GM12864 (cell line): ENCODE data around the gene GJB6.

Experiments
- DNase-seq: peaks from one replicate; pipeline ENCODE4 v3.0.0-alpha.2; 2011; ENCODE audit warnings: low read depth
- H3K4me3 ChIP-seq: 2 replicates; pipeline ENCODE4 v1.5.1; 2011; ENCODE audit warnings: mild to moderate bottlenecking, low read depth, low read length, control low read depth
- TF ChIP-seq, protein P1 (sequence below): IDR thresholded peaks from 2 replicates; pipeline ENCODE4 v1.5.1; 2011; ENCODE audit warnings: low read depth, mild to moderate bottlenecking, moderate library complexity, low read length, control low read depth, inconsistent platforms; ENCODE audit errors: missing control alignments

Gene GJB6

DNA sequence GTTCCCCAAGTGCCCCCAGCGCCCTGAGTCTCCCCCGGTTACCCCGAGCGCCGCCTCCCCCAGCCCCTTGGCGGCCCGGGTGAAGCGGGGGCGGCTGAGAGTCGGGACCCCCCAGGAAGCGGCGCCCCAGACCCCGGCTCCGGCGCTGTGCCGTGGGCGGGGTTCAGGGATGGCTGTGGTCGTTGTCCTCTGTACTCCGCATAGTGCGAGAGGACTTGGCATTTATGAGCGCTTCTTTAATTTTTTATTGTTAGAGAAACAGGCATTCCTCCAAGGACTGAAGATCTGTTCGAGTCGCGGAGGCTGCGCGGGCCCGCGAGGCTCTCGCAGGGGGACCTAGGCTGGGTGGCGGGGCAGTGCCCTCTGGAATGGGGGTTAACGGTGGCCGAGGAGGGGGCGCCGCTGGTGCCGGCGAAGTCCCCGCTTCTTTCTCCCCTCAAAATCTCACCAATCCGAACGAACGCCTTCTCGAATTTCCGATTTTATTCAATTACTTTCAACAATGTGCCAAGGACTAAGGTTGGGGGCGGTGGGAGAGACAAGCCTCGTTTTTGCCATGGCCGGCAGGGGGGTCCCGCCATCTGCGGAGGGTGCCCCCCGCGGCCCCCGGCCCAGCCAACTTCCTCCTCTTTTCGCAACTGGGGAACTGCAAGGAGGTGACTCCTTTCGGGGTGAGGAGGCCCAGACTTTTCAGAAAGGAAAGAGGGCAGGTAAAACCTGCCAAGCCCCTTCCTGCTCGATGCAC is 38.8 kb downstream of the GJB6 start:
- TF ChIP-seq, protein P1, sequence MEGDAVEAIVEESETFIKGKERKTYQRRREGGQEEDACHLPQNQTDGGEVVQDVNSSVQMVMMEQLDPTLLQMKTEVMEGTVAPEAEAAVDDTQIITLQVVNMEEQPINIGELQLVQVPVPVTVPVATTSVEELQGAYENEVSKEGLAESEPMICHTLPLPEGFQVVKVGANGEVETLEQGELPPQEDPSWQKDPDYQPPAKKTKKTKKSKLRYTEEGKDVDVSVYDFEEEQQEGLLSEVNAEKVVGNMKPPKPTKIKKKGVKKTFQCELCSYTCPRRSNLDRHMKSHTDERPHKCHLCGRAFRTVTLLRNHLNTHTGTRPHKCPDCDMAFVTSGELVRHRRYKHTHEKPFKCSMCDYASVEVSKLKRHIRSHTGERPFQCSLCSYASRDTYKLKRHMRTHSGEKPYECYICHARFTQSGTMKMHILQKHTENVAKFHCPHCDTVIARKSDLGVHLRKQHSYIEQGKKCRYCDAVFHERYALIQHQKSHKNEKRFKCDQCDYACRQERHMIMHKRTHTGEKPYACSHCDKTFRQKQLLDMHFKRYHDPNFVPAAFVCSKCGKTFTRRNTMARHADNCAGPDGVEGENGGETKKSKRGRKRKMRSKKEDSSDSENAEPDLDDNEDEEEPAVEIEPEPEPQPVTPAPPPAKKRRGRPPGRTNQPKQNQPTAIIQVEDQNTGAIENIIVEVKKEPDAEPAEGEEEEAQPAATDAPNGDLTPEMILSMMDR = no peak
- H3K4me3 ChIP-seq = peak overlapping the region; percentile 38
- DNase-seq = no peak

DNA sequence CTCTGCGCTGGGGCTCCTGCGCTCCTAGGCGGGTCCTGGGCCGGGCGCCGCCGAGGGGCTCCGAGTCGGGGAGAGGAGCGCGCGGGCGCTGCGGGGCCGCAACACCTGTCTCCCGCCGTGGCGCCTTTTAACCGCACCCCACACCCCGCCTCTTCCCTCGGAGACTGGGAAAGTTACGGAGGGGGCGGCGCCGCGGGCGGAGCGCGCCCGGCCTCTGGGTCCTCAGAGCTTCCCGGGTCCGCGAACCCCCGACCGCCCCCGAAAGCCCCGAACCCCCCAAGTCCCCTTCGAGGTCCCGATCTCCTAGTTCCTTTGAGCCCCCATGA is 39.3 kb downstream of the GJB6 start, which contains the start of gene GJB2:
TSS of gene GJB2 (minus strand) at position 103 of the 326 bp plus-strand sequence. CDS start 3,357 bp downstream, outside the sequence.
- DNase-seq = no peak
- H3K4me3 ChIP-seq = peak within 1 kb of the TSS; percentile 38
- TF ChIP-seq, protein P1 = no peak

DNA sequence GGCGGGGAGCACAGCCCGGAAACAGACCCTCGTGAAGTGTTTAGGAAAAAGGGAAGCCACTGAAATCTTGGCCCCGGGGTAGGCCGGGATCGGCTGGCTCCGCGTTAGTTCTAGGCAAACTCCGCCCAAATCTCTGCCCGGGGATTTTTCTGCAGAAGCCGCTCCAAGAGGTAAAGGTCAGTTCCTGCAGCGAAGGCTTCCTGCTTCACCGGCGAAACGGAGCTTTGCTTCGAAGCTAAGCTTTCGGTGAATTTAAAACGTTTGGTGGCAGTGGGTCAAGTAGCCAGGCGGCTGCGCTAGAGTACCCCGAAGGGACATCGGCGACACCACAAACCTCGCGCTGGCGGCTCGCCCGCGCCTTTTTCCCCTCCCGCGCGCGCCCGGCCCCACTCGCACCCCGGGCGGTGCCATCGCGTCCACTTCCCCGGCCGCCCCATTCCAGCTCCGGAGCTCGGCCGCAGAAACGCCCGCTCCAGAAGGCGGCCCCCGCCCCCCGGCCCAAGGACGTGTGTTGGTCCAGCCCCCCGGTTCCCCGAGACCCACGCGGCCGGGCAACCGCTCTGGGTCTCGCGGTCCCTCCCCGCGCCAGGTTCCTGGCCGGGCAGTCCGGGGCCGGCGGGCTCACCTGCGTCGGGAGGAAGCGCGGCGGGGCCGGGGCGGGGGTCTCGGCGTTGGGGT is 39.8 kb downstream of the GJB6 start:
- TF ChIP-seq, protein P1 = peak; percentile 14
- DNase-seq = no peak
- H3K4me3 ChIP-seq = peak overlapping the region; percentile 38

DNA sequence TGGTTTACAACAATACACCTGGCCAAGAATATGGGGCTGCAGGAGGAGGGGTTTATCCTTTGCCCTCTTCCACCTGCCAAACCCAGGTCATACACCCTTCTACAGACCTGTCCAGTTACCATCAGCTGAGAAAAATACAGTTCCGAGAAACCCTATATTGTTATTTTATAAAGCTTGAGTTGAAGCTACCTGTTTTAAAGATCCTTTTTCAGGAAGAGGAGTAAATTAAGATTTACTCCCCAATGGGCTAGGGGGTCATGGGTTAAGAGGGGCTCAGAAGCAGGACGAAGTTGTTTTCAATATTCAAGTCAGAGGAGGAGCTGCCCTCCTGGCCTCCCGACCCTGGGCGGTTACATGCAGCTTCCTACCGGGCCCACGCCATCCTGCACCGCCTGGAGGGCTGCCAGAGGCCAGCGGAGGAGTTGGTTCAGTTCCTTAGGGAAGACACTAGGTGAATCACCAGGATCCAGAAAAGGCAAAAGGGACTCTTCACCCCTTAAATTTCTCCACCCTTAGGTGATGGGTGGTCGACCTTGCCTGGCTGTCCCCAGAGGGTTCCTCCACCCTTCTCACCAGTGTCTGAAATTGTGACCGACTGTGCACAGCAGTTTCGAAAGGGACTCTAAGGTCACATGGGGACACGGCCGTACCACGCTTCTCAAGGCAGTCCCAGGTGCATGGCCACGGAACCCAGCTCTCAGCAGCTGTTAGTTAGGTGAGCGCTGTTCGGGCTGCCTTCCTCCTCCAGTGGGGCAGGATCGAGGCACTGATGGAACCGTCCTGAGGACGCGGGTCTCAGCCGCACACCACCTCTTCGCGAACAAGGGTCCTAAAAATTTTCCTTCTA is 40.6 kb downstream of the GJB6 start:
- TF ChIP-seq, protein P1 = no peak
- no peak for DNase-seq
- peak overlapping the region; percentile 38; the same call in 1 of the 2 replicates for H3K4me3 ChIP-seq

DNA sequence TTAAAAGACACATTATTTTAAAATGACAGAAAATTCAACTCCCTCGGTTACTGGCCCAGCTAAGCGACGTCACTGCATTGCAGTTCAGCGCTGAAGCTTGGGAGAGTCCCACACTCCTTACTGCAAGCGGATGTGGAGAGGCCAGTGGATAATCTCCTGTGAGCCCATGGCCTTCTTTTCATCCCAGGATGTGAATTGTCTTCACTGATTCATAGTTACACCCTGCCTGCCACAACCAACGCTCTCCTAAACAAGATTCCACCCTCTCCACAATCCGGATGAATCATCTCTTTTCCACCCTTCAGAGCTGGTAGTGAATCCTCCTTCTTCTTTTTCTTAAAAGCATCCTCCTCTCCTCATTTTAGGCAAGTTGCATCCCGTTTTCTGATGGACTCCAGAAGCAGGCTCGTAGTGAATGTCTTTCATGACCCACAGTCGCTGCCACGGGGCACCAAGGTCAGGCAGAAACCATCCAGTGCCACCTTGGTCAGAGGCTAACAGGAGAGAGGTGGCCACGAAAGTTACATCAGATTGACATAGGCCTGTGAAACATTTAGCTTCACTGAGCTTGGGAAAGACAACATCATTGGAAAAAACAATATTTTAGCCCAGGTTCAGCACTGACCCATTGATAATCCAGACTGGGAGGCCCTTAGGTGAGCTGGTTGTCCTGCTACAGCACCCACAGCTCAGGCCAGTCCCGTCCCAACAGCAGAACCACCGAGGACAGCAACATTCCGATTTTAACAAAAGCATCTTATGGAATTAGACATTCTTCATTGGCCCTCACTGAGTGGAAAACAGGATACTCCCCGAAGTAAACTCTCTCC is 41.4 kb downstream of the GJB6 start:
- DNase-seq = no peak
- TF ChIP-seq, protein P1 = no peak
- H3K4me3 ChIP-seq = no peak overlapping the region

DNA sequence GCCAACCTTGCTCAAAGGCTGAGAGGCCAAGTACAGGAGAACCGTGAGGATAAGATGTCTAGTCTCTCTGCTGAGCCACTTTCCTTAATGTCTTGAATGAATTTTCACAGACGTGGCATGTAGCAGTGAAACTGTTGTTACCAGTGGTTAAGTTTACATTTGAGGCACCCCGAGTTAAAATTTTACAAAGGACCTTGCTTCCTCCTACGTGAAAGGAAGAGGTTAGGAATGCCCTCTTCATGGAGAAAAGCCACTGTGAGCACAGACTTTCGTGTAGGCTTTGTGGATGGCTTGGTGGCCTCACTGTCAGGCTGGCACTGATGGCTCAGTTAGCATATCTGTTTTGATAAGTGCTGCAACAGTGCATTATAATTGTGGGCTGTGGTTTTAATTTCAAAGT is 42.0 kb downstream of the GJB6 start:
- no peak overlapping the region for H3K4me3 ChIP-seq
- TF ChIP-seq, protein P1 = no peak
- no peak for DNase-seq
